Cardiac muscle cell (in vitro differentiated cells and primary cell): ENCODE measurements around the gene KNL1. TPM values are rescaled to one million over a fixed set of nuclear protein-coding genes. Genes with fewer than 3 reads are reported as not detected.

Source experiments
- DNase-seq, 2 donors: peaks; one replicate each; pipeline versions ENCODE4 v3.0.0 to v3.0.0-alpha.2; 2010 to 2017; ENCODE audit warnings: low read depth in 1 of 2, low spot score in 1 of 2
- H3K27ac ChIP-seq: fragments of 200-600 bp; sonication (generic); 2 replicates; pipeline ENCODE4 v1.5.1; 2016
- H3K27me3 ChIP-seq: fragments of 200-600 bp; sonication (generic); 2 replicates; pipeline ENCODE4 v1.6.0; 2016; ENCODE audit warnings: control low read depth
- H3K36me3 ChIP-seq: fragments of 200-600 bp; sonication (generic); 2 replicates; pipeline ENCODE4 v1.5.1; 2016; ENCODE audit warnings: control low read depth
- H3K4me1 ChIP-seq: fragments of 200-600 bp; sonication (generic); 2 replicates; pipeline ENCODE4 v1.8.1; 2017; ENCODE audit warnings: low read depth, mild to moderate bottlenecking, mixed run types
- H3K4me3 ChIP-seq: fragments of 200-600 bp; sonication (generic); 2 replicates; pipeline ENCODE4 v1.5.1; 2016; ENCODE audit warnings: mild to moderate bottlenecking
- H3K9me3 ChIP-seq: fragments of 200-600 bp; sonication (generic); 2 replicates; pipeline ENCODE4 v1.5.1; 2017; ENCODE audit warnings: low read depth, mild to moderate bottlenecking, control low read depth
- polyA plus RNA-seq: library from polyadenylated mRNA; unstranded; fragments of >200 nt; fragmentation: Nextera tagmentation; extraction: Ambion mirVana; gene quantifications from 2 replicates; pipeline ENCODE4 v1.2.1, GENCODE V29; 2016
- total RNA-seq: library from RNA; depleted of rRNA; stranded (reverse); fragments of >200 nt; gene quantifications from 2 replicates; pipeline ENCODE4 v1.2.3, GENCODE V29; 2016
- TF ChIP-seq, protein P1 (sequence below): IDR thresholded peaks from 2 replicates; pipeline ENCODE4 v1.5.1; 2012; ENCODE audit warnings: low read depth, mild to moderate bottlenecking, low read length

KNL1 gene
- total and polyA plus RNA-seq, 2 experiments from 2014 or later, result 1.4 to 15.2 TPM

DNA sequence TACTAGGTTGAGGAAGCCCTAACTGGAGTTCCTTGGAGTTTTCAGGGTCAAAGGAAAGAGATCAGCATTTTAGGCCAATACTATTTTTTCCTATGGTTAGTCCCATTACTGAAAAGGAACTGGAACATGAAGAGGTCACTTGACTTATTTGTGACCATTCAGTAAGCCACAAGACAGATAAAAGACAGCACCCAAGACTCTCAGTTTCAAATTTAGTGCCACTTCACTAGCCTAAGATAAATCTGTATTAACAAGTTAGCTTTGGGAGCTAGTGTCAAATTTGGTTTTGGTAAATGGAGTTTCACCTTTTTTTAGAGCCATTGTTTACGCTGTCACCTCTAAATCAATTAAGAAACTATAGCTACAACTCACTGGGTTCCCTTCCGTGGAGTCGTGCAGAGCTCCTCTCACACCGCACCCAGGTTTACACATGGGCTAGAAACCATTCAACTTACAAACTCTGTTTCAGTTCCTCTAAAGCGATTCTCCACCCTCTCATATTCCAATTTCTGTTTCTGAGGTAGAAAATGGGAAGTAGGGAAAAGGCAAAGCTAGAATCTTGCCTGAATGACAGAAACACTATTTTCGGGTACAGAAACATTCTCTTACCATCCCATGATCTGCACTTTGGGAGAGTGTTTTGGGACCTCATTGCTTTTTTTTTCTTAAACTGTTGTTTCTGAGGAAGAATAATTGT is 43.6 kb upstream of the KNL1 start:
- peak overlapping the region; percentile 78 for H3K27ac ChIP-seq
- H3K4me3 ChIP-seq, result no peak overlapping the region

DNA sequence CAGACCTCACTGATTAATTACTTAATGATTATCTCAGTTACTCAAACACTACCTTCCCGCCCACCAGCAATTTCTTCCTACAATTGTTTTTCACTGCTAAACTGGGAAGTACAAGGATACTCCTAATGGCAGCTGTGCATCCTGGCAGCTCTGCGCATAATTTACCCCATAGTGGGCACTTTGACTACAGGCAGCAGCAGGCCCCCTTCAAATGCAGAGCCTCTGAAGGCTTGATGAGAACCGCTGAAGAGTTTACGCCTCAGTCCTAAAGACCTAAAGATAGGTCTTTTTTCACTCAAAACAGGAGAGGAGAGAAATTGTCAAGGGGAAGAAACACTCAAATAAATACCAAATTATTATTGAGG is 39.9 kb upstream of the KNL1 start:
- Histone ChIP-seq H3K4me3 (no peak overlapping the region), H3K27ac (peak overlapping the region; percentile 70), H3K9me3 (no peaks in the 10 kb centered on the region), H3K27me3 (no peaks in the 10 kb centered on the region), H3K36me3 (peaks cover 11% of the 10 kb centered on the region), H3K4me1 (peaks cover 19% of the 10 kb centered on the region)
- TF ChIP-seq, protein P1, sequence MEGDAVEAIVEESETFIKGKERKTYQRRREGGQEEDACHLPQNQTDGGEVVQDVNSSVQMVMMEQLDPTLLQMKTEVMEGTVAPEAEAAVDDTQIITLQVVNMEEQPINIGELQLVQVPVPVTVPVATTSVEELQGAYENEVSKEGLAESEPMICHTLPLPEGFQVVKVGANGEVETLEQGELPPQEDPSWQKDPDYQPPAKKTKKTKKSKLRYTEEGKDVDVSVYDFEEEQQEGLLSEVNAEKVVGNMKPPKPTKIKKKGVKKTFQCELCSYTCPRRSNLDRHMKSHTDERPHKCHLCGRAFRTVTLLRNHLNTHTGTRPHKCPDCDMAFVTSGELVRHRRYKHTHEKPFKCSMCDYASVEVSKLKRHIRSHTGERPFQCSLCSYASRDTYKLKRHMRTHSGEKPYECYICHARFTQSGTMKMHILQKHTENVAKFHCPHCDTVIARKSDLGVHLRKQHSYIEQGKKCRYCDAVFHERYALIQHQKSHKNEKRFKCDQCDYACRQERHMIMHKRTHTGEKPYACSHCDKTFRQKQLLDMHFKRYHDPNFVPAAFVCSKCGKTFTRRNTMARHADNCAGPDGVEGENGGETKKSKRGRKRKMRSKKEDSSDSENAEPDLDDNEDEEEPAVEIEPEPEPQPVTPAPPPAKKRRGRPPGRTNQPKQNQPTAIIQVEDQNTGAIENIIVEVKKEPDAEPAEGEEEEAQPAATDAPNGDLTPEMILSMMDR, result no peak
- DNase-seq, result no peak

More for the DNA sequence above, 43.6 kb upstream of the KNL1 start:
- Histone ChIP-seq H3K36me3 (no peaks in the 10 kb centered on the region), H3K4me1 (peaks cover 19% of the 10 kb centered on the region), H3K9me3 (no peaks in the 10 kb centered on the region), H3K27me3 (no peaks in the 10 kb centered on the region)
- TF ChIP-seq, protein P1, result no peak
- DNase-seq, result no peak

DNA sequence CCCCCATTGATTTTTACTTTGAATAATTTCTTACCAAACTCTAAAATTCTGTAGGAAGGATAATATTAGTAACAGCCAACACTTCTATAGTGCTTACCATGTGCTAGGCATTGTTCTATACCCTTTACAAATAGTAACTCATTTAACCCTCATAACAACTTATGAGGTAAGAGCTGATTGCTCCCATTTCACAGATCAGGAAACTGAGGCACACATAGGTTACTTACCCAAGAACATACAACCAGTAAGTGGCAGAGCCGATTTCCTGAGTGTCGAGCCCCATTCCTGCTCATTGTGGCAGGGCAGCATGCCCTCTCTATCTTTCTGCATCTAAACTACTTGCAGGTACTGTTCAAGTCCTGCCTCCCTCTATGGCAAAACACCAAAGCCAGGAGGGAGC is 38.2 kb upstream of the KNL1 start:
- no peaks in the 10 kb centered on the region for H3K27me3 ChIP-seq
- TF ChIP-seq, protein P1, result no peak
- H3K9me3 ChIP-seq, result no peaks in the 10 kb centered on the region
- no peak for DNase-seq
- H3K4me3 ChIP-seq, result no peak overlapping the region
- peaks cover 4% of the 10 kb centered on the region for H3K4me1 ChIP-seq
- no peak overlapping the region for H3K27ac ChIP-seq
- peaks cover 11% of the 10 kb centered on the region for H3K36me3 ChIP-seq

DNA sequence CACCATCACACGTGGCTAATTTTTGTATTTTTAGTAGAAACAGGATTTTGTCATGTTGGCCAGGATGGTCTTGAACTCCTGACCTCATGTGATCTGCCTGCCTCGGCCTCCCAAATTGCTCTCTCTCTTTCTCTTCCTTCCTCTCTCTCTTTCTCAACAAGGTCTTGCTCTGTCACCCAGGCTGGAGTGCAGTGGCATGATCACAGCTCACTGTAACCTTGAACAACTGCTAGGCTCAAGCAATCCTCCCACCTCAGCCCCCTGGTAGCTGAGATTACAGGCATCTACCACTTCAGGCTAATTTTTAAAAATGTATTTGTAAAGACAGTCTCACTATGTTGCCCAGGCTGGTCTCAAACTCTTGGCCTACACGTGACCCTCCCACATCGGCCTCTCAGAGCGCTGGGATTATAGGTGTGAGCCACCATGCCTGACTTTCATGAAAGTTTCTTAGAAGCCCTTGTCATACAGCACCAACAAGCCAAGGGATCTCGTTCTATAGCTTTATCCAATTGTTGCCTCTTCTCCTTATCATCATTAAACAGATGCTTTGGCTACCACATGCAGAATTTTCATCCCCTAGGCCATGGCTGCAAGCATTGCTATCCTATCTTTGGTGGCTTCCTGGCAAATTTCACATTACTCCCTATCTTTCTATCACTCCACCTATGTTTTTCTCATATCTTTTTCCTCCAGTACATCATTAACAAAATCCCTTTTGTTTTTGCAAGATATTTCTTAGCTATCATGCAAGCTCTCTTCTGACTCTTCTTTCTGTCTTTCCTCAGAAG is 34.9 kb upstream of the KNL1 start:
- no peaks in the 10 kb centered on the region for H3K27me3 ChIP-seq
- peaks cover 13% of the 10 kb centered on the region for H3K36me3 ChIP-seq
- H3K9me3 ChIP-seq, result no peaks in the 10 kb centered on the region
- no peak overlapping the region for H3K27ac ChIP-seq
- H3K4me1 ChIP-seq, result peaks cover 7% of the 10 kb centered on the region
- TF ChIP-seq, protein P1, result no peak
- DNase-seq, result no peak
- H3K4me3 ChIP-seq, result no peak overlapping the region

DNA sequence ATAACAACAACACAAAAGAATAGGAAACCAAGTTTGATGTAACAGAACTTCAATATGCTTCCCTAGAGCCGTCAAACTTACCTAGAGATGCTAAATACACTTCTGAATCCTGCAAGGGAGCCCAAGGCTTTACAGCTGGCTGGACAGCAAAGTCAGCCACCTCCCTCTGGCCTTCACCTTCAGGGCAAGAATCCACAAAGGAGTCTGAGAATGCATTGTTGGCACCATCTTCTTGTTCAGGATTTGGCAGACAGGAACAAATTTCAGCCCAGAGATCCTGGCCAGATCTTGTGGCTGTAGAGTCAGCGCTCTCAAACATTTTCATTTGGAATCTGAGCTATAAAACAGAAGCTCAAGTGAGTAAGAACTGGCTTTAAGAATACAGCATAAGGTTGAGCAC is 31.4 kb upstream of the KNL1 start:
- H3K27me3 ChIP-seq, result no peaks in the 10 kb centered on the region
- no peak for DNase-seq
- H3K27ac ChIP-seq, result no peak overlapping the region
- H3K9me3 ChIP-seq, result no peaks in the 10 kb centered on the region
- no peak overlapping the region for H3K4me3 ChIP-seq
- TF ChIP-seq, protein P1, result no peak
- peaks cover 3% of the 10 kb centered on the region for H3K36me3 ChIP-seq
- peaks cover 6% of the 10 kb centered on the region for H3K4me1 ChIP-seq
